Upper lobe of right lung (tissue), 1 donor: ENCODE data around the gene SCUBE1. TPM values are rescaled to one million over a fixed set of nuclear protein-coding genes. Genes with fewer than 3 reads are reported as not detected.

Source experiments
- ATAC-seq: fragments of 200-7000 bp; cut with Tn5 transposase; one replicate; pipeline ENCODE4 v1.9.1; 2020; ENCODE audit warnings: mild to moderate bottlenecking, moderate library complexity
- DNase-seq: peaks from one replicate; pipeline ENCODE4 v3.0.0-alpha.2; 2020
- H3K27ac ChIP-seq: fragments of 200-600 bp; one replicate; pipeline ENCODE4 v1.8.0; 2022
- H3K27me3 ChIP-seq: fragments of 200-600 bp; one replicate; pipeline ENCODE4 v1.8.0; 2022; ENCODE audit warnings: mild to moderate bottlenecking
- H3K36me3 ChIP-seq: fragments of 200-600 bp; one replicate; pipeline ENCODE4 v1.8.0; 2022
- H3K4me1 ChIP-seq: fragments of 200-600 bp; one replicate; pipeline ENCODE4 v1.8.0; 2022
- H3K4me3 ChIP-seq: fragments of 200-600 bp; one replicate; pipeline ENCODE4 v1.8.0; 2022; ENCODE audit warnings: mild to moderate bottlenecking
- H3K9me3 ChIP-seq: fragments of 200-600 bp; one replicate; pipeline ENCODE4 v1.8.0; 2022
- intact Hi-C: fragments of 100-400 bp; cut with DNase I; formaldehyde crosslinking; loops from one replicate; pipeline ENCODE4 v1.11.0; 2022
- total RNA-seq: library from RNA; stranded (reverse); fragmentation: NEBNext Ultra II Directional; extraction: Animal tissue kit (Norgen Biotek cat#: 25700); gene quantifications from one replicate; pipeline ENCODE4 v1.2.1, GENCODE V29; 2021
- TF ChIP-seq, protein P1 (sequence below): fragments of 200-600 bp; IDR thresholded peaks from one replicate; pipeline ENCODE4 v1.8.0; 2022; ENCODE audit warnings: antibody characterized with exemption
- donor health status: DM: no; HTN: yes; CAD: no; lungs with severe emphysema.

SCUBE1 gene
- total RNA-seq, 1 donor from 2014 or later = 36.0 TPM

GRCh38 chr22:43243324-43243723 lies 99.8 kb downstream of the SCUBE1 start:
- Histone ChIP-seq H3K36me3 (no peaks in the 10 kb centered on the region), H3K27me3 (no peaks in the 10 kb centered on the region), H3K27ac (no peak overlapping the region), H3K4me1 (peaks cover 21% of the 10 kb centered on the region), H3K4me3 (no peak overlapping the region), H3K9me3 (no peaks in the 10 kb centered on the region)
- intact Hi-C loops = no loop called here
- ATAC-seq = no peak
- no peak for DNase-seq
- TF ChIP-seq, protein P1, sequence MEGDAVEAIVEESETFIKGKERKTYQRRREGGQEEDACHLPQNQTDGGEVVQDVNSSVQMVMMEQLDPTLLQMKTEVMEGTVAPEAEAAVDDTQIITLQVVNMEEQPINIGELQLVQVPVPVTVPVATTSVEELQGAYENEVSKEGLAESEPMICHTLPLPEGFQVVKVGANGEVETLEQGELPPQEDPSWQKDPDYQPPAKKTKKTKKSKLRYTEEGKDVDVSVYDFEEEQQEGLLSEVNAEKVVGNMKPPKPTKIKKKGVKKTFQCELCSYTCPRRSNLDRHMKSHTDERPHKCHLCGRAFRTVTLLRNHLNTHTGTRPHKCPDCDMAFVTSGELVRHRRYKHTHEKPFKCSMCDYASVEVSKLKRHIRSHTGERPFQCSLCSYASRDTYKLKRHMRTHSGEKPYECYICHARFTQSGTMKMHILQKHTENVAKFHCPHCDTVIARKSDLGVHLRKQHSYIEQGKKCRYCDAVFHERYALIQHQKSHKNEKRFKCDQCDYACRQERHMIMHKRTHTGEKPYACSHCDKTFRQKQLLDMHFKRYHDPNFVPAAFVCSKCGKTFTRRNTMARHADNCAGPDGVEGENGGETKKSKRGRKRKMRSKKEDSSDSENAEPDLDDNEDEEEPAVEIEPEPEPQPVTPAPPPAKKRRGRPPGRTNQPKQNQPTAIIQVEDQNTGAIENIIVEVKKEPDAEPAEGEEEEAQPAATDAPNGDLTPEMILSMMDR = no peak

DNA sequence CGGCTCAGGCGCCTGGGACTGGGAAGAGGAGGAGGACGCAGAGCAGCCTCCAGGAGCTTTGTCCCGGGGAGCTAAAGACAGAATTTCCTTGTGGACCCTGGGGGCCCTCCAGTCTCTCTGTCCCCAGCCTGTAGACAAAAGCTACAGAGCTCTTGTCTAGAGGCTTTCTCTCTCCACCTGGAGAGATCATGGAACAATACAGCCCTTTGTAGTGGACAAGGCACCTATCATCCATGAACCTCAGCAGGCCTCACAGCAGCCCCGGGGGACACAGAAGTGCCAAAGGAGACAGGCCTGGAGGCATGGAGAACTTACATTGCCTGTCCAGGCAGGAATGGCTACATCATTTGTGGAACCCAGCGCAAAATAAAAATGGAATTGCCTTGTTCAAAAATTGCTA lies 100.5 kb downstream of the SCUBE1 start:
- H3K9me3 ChIP-seq = no peaks in the 10 kb centered on the region
- H3K36me3 ChIP-seq = no peaks in the 10 kb centered on the region
- DNase-seq = no peak
- no peak for ATAC-seq
- intact Hi-C loops = no loop called here
- no peak overlapping the region for H3K27ac ChIP-seq
- H3K4me3 ChIP-seq = no peak overlapping the region
- H3K27me3 ChIP-seq = no peaks in the 10 kb centered on the region
- TF ChIP-seq, protein P1 = no peak
- peaks cover 28% of the 10 kb centered on the region for H3K4me1 ChIP-seq

- H3K4me1 ChIP-seq = peaks cover 35% of the 10 kb centered on the region
- no peaks in the 10 kb centered on the region for H3K9me3 ChIP-seq
- H3K27ac ChIP-seq = no peak overlapping the region
- no peak overlapping the region for H3K4me3 ChIP-seq
- no peaks in the 10 kb centered on the region for H3K27me3 ChIP-seq
- intact Hi-C loops = no loop called here
- DNase-seq (no peak), ATAC-seq (peak; percentile 40)
- TF ChIP-seq, protein P1 = no peak
- no peaks in the 10 kb centered on the region for H3K36me3 ChIP-seq
Measured at GRCh38 chr22:43241699-43242386, 101.3 kb downstream of the SCUBE1 start.

DNA sequence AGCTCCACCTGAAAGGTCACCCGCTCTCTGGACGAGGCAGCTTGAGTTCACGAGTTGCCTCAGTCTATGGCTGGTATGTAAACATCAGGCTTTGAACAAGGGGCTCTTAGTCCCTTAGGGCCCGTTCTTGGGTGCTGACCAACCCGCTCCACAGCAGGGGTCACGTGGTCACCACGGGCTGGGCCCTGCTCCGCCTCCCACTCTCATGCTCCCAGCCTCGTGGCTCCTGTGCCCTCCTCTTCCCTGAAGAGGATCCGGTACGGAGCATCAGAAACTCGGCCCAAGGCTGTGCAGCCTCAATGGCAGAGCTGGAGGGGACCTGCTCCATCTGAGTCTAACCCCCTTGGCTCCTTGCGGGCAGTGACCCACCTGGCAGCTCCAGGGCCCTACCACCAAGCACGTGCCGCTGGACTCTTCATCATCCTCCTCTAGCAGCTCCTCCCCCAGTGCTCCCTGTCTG lies 102.0 kb downstream of the SCUBE1 start:
- no peaks in the 10 kb centered on the region for H3K36me3 ChIP-seq
- no peaks in the 10 kb centered on the region for H3K27me3 ChIP-seq
- ATAC-seq = peak; percentile 74
- TF ChIP-seq, protein P1 = no peak
- H3K4me3 ChIP-seq = no peak overlapping the region
- intact Hi-C loops = no loop called here
- peak; percentile 84 for DNase-seq
- H3K9me3 ChIP-seq = no peaks in the 10 kb centered on the region
- no peak overlapping the region for H3K27ac ChIP-seq
- H3K4me1 ChIP-seq = peaks cover 37% of the 10 kb centered on the region

DNA sequence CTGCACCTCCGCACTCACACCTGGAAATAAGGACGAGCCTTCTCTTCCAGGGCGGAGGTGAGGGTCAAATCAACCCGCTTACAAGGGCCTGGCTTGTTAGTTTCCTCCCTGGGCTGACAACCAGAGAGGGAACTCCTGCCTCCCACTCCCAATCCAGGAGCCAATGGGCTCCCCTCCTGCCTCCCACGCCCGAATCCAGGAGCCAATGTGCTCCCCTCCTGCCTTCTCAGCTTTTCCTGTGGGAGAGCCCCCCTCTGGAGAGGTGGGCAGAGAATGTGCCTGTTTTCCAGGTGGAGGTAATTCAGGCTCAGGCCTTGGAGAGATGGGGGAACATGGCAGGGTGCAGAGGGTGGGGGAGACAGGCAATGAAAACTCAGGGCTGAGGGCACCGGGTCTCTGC lies 102.6 kb downstream of the SCUBE1 start:
- ATAC-seq (no peak), DNase-seq (no peak)
- intact Hi-C loops = no loop called here
- no peaks in the 10 kb centered on the region for H3K9me3 ChIP-seq
- H3K27me3 ChIP-seq = no peaks in the 10 kb centered on the region
- H3K4me1 ChIP-seq = peaks cover 37% of the 10 kb centered on the region
- no peak overlapping the region for H3K27ac ChIP-seq
- no peaks in the 10 kb centered on the region for H3K36me3 ChIP-seq
- TF ChIP-seq, protein P1 = no peak
- no peak overlapping the region for H3K4me3 ChIP-seq
